Measurements from ENCODE around the gene RCCD1. TPM values are rescaled to one million over a fixed set of nuclear protein-coding genes. Genes with fewer than 3 reads are reported as not detected.

RCCD1 gene
- total RNA-seq, 1 experiment from 2014 or later, result 26.1 TPM

DNA sequence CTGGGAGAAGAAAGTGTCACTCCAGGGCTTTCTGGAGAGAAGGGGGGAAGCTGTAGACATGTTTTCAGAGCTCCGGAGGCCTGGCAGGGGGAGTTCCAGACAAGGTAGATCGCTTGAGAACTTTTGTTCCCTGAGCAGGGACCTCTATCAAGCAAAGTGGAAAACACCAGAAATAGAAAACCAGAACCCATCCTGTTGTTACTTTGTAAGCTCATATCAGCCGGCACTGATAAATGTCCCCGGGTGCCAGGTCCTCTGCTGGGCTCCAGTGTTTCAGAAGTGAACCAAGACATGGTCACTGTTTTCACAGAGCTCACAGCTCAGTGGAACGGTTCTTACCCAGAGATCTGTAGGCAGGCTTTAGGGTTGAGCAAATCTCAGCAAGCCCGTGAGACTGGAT is 35.8 kb upstream of the RCCD1 start:
- POLR2A ChIA-PET, result no interaction called here
- no peak overlapping the region for H3K4me3 Mint-ChIP-seq
- CTCF ChIA-PET, result interaction anchor here (0.7 to 2.6 kb wide), 3 partner anchors 9 to 15 kb away, joined by 3 to 24 read pairs (median 4); partner anchors contain the start of genes HDDC3 and MAN2A2
- DNase-seq (ENCODE audit: low spot score), result no peak
- no peaks in the 10 kb centered on the region for H3K9me3 Mint-ChIP-seq
- H3K27me3 Mint-ChIP-seq (ENCODE audit: low read depth), result no peaks in the 10 kb centered on the region; the same call in 1 of the 2 replicates
- peaks cover 15% of the 10 kb centered on the region for H3K36me3 Mint-ChIP-seq
- H3K27ac Mint-ChIP-seq, result no peak overlapping the region
- no peak for TF ChIP-seq FOXK1 (CRISPR knock-in tag; IDR thresholded peaks at IDR 0.05)
- TF ChIP-seq EMX1 (CRISPR knock-in tag; IDR thresholded peaks at IDR 0.05), result no peak
- TF ChIP-seq ZNF512 (CRISPR knock-in tag; IDR thresholded peaks at IDR 0.05; ENCODE audit: borderline replicate concordance), result no peak
- no peak for TF ChIP-seq TP53 (CRISPR knock-in tag; IDR thresholded peaks at IDR 0.05)
- TF ChIP-seq ESRRA (CRISPR knock-in tag; IDR thresholded peaks at IDR 0.05; ENCODE audit: borderline replicate concordance), result no peak
- no peak for TF ChIP-seq OVOL2 (CRISPR knock-in tag; IDR thresholded peaks at IDR 0.05; ENCODE audit: borderline replicate concordance)
- TF ChIP-seq ZNF232 (CRISPR knock-in tag; IDR thresholded peaks at IDR 0.05), result no peak
- no peak for TF ChIP-seq JUN (CRISPR knock-in tag; IDR thresholded peaks at IDR 0.05)
- no peak for TF ChIP-seq NFE2L1 (CRISPR knock-in tag; IDR thresholded peaks at IDR 0.05)
- TF ChIP-seq CREB1 (CRISPR knock-in tag; IDR thresholded peaks at IDR 0.05), result no peak
- TF ChIP-seq, protein P1, sequence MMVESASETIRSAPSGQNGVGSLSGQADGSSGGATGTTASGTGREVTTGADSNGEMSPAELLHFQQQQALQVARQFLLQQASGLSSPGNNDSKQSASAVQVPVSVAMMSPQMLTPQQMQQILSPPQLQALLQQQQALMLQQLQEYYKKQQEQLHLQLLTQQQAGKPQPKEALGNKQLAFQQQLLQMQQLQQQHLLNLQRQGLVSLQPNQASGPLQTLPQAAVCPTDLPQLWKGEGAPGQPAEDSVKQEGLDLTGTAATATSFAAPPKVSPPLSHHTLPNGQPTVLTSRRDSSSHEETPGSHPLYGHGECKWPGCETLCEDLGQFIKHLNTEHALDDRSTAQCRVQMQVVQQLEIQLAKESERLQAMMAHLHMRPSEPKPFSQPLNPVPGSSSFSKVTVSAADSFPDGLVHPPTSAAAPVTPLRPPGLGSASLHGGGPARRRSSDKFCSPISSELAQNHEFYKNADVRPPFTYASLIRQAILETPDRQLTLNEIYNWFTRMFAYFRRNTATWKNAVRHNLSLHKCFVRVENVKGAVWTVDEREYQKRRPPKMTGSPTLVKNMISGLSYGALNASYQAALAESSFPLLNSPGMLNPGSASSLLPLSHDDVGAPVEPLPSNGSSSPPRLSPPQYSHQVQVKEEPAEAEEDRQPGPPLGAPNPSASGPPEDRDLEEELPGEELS (CRISPR knock-in tag; IDR thresholded peaks at IDR 0.05), result no peak
- TF ChIP-seq RORB (CRISPR knock-in tag; IDR thresholded peaks at IDR 0.05), result no peak
- TF ChIP-seq MYBL2 (CRISPR knock-in tag; IDR thresholded peaks at IDR 0.05), result no peak
- no peak for TF ChIP-seq MXD4 (CRISPR knock-in tag; IDR thresholded peaks at IDR 0.05; ENCODE audit: borderline replicate concordance)
- no peak for TF ChIP-seq CREM (CRISPR knock-in tag; IDR thresholded peaks at IDR 0.05)
- TF ChIP-seq PRRX2 (CRISPR knock-in tag; IDR thresholded peaks at IDR 0.05), result no peak
- TF ChIP-seq, protein P2, sequence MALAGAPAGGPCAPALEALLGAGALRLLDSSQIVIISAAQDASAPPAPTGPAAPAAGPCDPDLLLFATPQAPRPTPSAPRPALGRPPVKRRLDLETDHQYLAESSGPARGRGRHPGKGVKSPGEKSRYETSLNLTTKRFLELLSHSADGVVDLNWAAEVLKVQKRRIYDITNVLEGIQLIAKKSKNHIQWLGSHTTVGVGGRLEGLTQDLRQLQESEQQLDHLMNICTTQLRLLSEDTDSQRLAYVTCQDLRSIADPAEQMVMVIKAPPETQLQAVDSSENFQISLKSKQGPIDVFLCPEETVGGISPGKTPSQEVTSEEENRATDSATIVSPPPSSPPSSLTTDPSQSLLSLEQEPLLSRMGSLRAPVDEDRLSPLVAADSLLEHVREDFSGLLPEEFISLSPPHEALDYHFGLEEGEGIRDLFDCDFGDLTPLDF (CRISPR knock-in tag; IDR thresholded peaks at IDR 0.05), result no peak
- no peak for TF ChIP-seq ATF6 (CRISPR knock-in tag; IDR thresholded peaks at IDR 0.05)
- ATAC-seq, result no peak
- peaks cover 15% of the 10 kb centered on the region for H3K4me1 Mint-ChIP-seq

- DNase-seq (ENCODE audit: low spot score) (no peak), ATAC-seq (no peak)
- H3K27ac Mint-ChIP-seq, result no peak overlapping the region
- H3K36me3 Mint-ChIP-seq, result peaks cover 15% of the 10 kb centered on the region
- H3K27me3 Mint-ChIP-seq (ENCODE audit: low read depth), result no peaks in the 10 kb centered on the region; the same call in 1 of the 2 replicates
- no peak overlapping the region for H3K4me3 Mint-ChIP-seq
- H3K4me1 Mint-ChIP-seq, result peaks cover 16% of the 10 kb centered on the region
- no peaks in the 10 kb centered on the region for H3K9me3 Mint-ChIP-seq
- ChIA-PET CTCF (interaction anchor here (0.6 to 6.6 kb wide), 3 partner anchors 12 to 32 kb away, joined by 3 to 75 read pairs (median 4); partner anchors contain the start of genes HDDC3, MAN2A2 and UNC45A), POLR2A (no interaction called here)
- TF ChIP-seq ZNF121 (CRISPR knock-in tag; IDR thresholded peaks at IDR 0.05) (no peak), NFE2L1 (CRISPR knock-in tag; IDR thresholded peaks at IDR 0.05) (no peak), ZNF263 (CRISPR knock-in tag; IDR thresholded peaks at IDR 0.05; ENCODE audit: low read depth) (no peak), TCF7 (CRISPR knock-in tag; IDR thresholded peaks at IDR 0.05; ENCODE audit: low read depth) (no peak), SOX15 (CRISPR knock-in tag; IDR thresholded peaks at IDR 0.05) (no peak), ZNF425 (CRISPR knock-in tag; conservative IDR thresholded peaks at IDR 0.05) (no peak)
- TF ChIP-seq, protein P3, sequence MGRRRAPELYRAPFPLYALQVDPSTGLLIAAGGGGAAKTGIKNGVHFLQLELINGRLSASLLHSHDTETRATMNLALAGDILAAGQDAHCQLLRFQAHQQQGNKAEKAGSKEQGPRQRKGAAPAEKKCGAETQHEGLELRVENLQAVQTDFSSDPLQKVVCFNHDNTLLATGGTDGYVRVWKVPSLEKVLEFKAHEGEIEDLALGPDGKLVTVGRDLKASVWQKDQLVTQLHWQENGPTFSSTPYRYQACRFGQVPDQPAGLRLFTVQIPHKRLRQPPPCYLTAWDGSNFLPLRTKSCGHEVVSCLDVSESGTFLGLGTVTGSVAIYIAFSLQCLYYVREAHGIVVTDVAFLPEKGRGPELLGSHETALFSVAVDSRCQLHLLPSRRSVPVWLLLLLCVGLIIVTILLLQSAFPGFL (CRISPR knock-in tag; IDR thresholded peaks at IDR 0.05; ENCODE audit: borderline replicate concordance), result no peak
- TF ChIP-seq, protein P4, sequence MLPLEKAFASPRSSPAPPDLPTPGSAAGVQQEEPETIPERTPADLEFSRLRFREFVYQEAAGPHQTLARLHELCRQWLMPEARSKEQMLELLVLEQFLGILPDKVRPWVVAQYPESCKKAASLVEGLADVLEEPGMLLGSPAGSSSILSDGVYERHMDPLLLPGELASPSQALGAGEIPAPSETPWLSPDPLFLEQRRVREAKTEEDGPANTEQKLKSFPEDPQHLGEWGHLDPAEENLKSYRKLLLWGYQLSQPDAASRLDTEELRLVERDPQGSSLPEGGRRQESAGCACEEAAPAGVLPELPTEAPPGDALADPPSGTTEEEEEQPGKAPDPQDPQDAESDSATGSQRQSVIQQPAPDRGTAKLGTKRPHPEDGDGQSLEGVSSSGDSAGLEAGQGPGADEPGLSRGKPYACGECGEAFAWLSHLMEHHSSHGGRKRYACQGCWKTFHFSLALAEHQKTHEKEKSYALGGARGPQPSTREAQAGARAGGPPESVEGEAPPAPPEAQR (CRISPR knock-in tag; IDR thresholded peaks at IDR 0.05), result no peak
Measured at GRCh38 chr15:90921887-90922286, 32.8 kb upstream of the RCCD1 start.

Measured in WTC11 (cell line).